Measurements from ENCODE around the gene ISLR. TPM values are rescaled to one million over a fixed set of nuclear protein-coding genes. Genes with fewer than 3 reads are reported as not detected.

The ISLR gene
- total and polyA plus RNA-seq, 2 of the 8 experiments (the other 6 are each of a cell fraction or from before 2014, with no cell fraction given): 0.29 to 0.35 TPM

DNA sequence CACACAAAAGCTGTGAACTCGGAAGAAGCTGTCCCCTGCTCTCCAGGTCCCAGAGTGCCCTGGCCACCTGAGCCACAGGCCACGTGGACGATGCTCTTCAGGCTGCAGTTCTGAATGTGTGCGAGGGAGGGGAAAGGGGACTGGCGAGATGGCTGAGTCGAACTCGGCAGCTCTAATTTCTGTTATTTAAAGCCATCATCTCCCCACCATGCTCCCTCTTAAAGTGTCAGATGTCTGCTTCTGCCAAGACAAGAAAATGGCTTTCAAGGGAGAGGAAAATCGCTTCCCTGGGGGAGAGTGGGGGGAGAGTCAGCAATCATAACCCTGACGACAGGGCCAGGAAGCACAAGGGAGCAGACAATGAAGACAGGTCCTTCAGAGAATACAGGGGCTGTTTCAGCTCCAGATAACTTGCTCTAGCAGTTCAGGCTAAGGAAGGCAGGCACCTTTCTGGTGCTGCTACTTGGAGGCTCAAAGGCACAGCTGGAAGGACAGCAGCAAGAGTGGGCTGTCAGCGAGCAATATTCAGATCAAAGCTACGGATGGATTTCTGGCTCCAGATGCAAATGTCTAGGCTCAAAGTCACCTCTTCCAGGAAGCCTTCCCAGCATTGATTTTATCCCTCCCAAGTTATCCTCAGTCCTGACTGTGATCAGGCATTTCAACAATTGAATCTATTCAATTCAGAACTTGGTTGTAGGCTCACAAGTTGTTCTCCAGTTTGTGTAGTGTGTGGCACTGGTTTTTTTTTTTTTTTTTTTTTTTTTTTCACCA, 47.2 kb downstream of the ISLR start:
- Histone ChIP-seq H3K9me3 (ENCODE audit: insufficient read depth in 2 of 2, low read depth in 1 of 2, low read length in 1 of 2) (no peaks in the 10 kb centered on the region), H2BK120ac (replicated peaks; ENCODE audit: low read depth, low read length) (no peak overlapping the region), H3K56ac (replicated peaks; ENCODE audit: insufficient read length, low read depth, low read length) (no peak overlapping the region), H3K23ac (ENCODE audit: insufficient read length) (no peak overlapping the region), H4K20me1 (replicated peaks in 1 of 2; ENCODE audit: control insufficient read depth in 1 of 2, insufficient read depth in 2 of 2, low read length in 2 of 2) (peaks cover 3 to 5% of the 10 kb centered on the region in 2 experiments), H3K14ac (ENCODE audit: insufficient read length) (no peak overlapping the region), H3K79me1 (ENCODE audit: low read depth, low read length) (no peaks in the 10 kb centered on the region), H3K27me3 (replicated peaks in 1 of 4; ENCODE audit: control insufficient read depth in 3 of 4, extremely low read depth in 1 of 4, insufficient read depth in 3 of 4, low read length in 3 of 4) (peaks cover 21 to 82% (median 76%) of the 10 kb centered on the region in 4 experiments), H3K4me3 (ENCODE audit: extremely low read depth in 1 of 4, insufficient read depth in 2 of 4, low read depth in 3 of 4, low read length in 4 of 4) (no peak overlapping the region), H4K91ac (replicated peaks; ENCODE audit: insufficient read length, low read length) (no peak overlapping the region), H2AFZ (ENCODE audit: low read length) (no peak overlapping the region), H3K27ac (ENCODE audit: low read depth, low read length) (no peak overlapping the region), H4K8ac (ENCODE audit: extremely low read depth, insufficient read depth, low read length) (no peak overlapping the region), H2AK5ac (ENCODE audit: low read depth, low read length) (peak overlapping the region; percentile 70; the same call in 1 of the 2 replicates), H2BK15ac (ENCODE audit: low read length) (no peak overlapping the region), H2BK12ac (ENCODE audit: low read depth, low read length) (peak overlapping the region; percentile 44; the same call in 1 of the 2 replicates), H4K5ac (ENCODE audit: insufficient read length, low read depth, low read length) (no peak overlapping the region), H3K4ac (replicated peaks; ENCODE audit: insufficient read length, low read depth, low read length) (no peak overlapping the region), H2BK20ac (ENCODE audit: low read length) (no peak overlapping the region; the same call in 1 of the 2 replicates), H2BK5ac (ENCODE audit: low read depth, low read length) (peak overlapping the region; percentile 10; the same call in 1 of the 2 replicates), H3K36me3 (ENCODE audit: control insufficient read depth in 2 of 4, insufficient read depth in 4 of 4, low read length in 3 of 4) (no peaks in the 10 kb centered on the region), H3K4me1 (replicated peaks in 1 of 4; ENCODE audit: control insufficient read depth in 3 of 4, insufficient read depth in 4 of 4, low read length in 3 of 4) (peaks cover 9 to 49% (median 34%) of the 10 kb centered on the region in 4 experiments), H3K18ac (ENCODE audit: extremely low read depth, low read length) (peak overlapping the region; percentile 64; the same call in 1 of the 2 replicates), H3K23me2 (ENCODE audit: low read depth, low read length) (no peaks in the 10 kb centered on the region; the same call in 1 of the 2 replicates), H3K9ac (replicated peaks in 1 of 4; ENCODE audit: extremely low read depth in 1 of 4, low read depth in 3 of 4, low read length in 3 of 4) (no peak overlapping the region), H3K79me2 (ENCODE audit: control insufficient read depth in 1 of 2, insufficient read depth in 2 of 2, low read length in 2 of 2) (no peaks in the 10 kb centered on the region), H3K4me2 (ENCODE audit: insufficient read depth in 1 of 2, low read depth in 2 of 2, low read length in 2 of 2) (peak overlapping the region in 1 of 2 experiments; percentile 11; a peak in 1 of 4 replicates)
- POLR2A ChIA-PET (ENCODE audit: partially characterized antibody): interaction anchor here (0.7 to 6.0 kb wide), 11 partner anchors 8 to 83 kb away, joined by 3 to 44 read pairs (median 3); partner anchors contain the start of gene STRA6
- CTCF ChIA-PET (ENCODE audit: partially characterized antibody): interaction anchor here (0.9 to 3.2 kb wide), 15 partner anchors 10 to 92 kb away, joined by 3 to 16 read pairs (median 4); partner anchors contain the start of gene STRA6
- TF ChIP-seq SUZ12 (IDR thresholded peaks at IDR 0.05; ENCODE audit: low read length) (peak; percentile 23; the same call in 1 of the 2 replicates), BCL11A (IDR thresholded peaks at IDR 0.05; ENCODE audit: low read depth in 2 of 2, low read length in 2 of 2) (no peak), CREB1 (IDR thresholded peaks at IDR 0.05) (no peak), GABPA (IDR thresholded peaks at IDR 0.05; ENCODE audit: borderline replicate concordance, insufficient read depth, low read length) (no peak), NRF1 (IDR thresholded peaks at IDR 0.05; ENCODE audit: low read depth, low read length) (no peak), ZNF274 (IDR thresholded peaks at IDR 0.05; ENCODE audit: borderline replicate concordance, extremely low read depth, low read length) (no peak)
- WGBS, 2 experiments (ENCODE audit: extremely low coverage in 1 of 2, insufficient coverage in 1 of 2, insufficient read length in 1 of 2, insufficient replicate concordance in 2 of 2, low coverage in 1 of 2, low lambda C conversion rate in 2 of 2, missing lambda C conversion rate in 1 of 2): 41% methylated on average over 11 of the region's 11 CpGs; no CpG with 5 or more reads in 1 of the 2 experiments
- FAIRE-seq (no peak), DNase-seq (ENCODE audit: low read depth in 1 of 2, low spot score in 2 of 2) (no peak)

All from H1 (cell line).